Stimulated activated effector memory CD8-positive, alpha-beta T cell treated with anti-CD3 and anti-CD28 coated beads, Interleukin-12 subunit alpha, Interleukin-12 subunit beta, amount 100 ng/mL, for 72 hours (primary cell): ENCODE measurements around the gene BRINP2.
"Not testable (repeated sequence)": the region's sequence is repeated elsewhere in the genome, so short reads cannot be mapped to it uniquely, and the experiment has no call there.

Experiments
- ATAC-seq: fragments of 150-1000 bp; cut with Tn5 transposase; 2 replicates; pipeline ENCODE4 v1.10.0; 2021
- DNase-seq, 2 donors: peaks; one replicate each; pipeline ENCODE4 v3.0.0; 2021 to 2022; ENCODE audit warnings: low spot score in 2 of 2
- H3K27ac Mint-ChIP-seq: one replicate; pipeline ENCODE4 v1.8.0; 2022; ENCODE audit warnings: mild to moderate bottlenecking, mixed read lengths
- H3K36me3 Mint-ChIP-seq: one replicate; pipeline ENCODE4 v1.8.0; 2022; ENCODE audit warnings: mild to moderate bottlenecking, mixed read lengths
- H3K4me1 Mint-ChIP-seq: one replicate; pipeline ENCODE4 v1.8.0; 2022; ENCODE audit warnings: mixed read lengths
- H3K4me3 Mint-ChIP-seq: one replicate; pipeline ENCODE4 v1.8.0; 2022; ENCODE audit warnings: mild to moderate bottlenecking, mixed read lengths
- H3K9me3 Mint-ChIP-seq: one replicate; pipeline ENCODE4 v1.8.0; 2022; ENCODE audit warnings: mixed read lengths

The BRINP2 gene

GRCh38 chr1:177302357-177303044 lies 131.7 kb downstream of the BRINP2 start:
- Mint-ChIP-seq H3K36me3 (no peaks in the 10 kb centered on the region), H3K27ac (no peak overlapping the region)
- peak; percentile 17 for ATAC-seq

GRCh38 chr1:177305040-177306018 lies 134.6 kb downstream of the BRINP2 start:
- H3K9me3 Mint-ChIP-seq, result peaks cover 10% of the 10 kb centered on the region
- ATAC-seq, result peak; percentile 33
- DNase-seq, result no peak
- H3K27ac Mint-ChIP-seq, result no peak overlapping the region
- H3K4me1 Mint-ChIP-seq, result no peaks in the 10 kb centered on the region
- H3K36me3 Mint-ChIP-seq, result no peaks in the 10 kb centered on the region
- no peak overlapping the region for H3K4me3 Mint-ChIP-seq

More at GRCh38 chr1:177302357-177303044, 131.7 kb downstream of the BRINP2 start:
- Mint-ChIP-seq H3K4me3 (no peak overlapping the region), H3K9me3 (peaks cover 10% of the 10 kb centered on the region), H3K4me1 (no peaks in the 10 kb centered on the region)
- no peak for DNase-seq

GRCh38 chr1:177306019-177306415 lies 135.3 kb downstream of the BRINP2 start:
- Mint-ChIP-seq H3K9me3 (peaks cover 14% of the 10 kb centered on the region), H3K36me3 (no peaks in the 10 kb centered on the region), H3K4me1 (no peaks in the 10 kb centered on the region), H3K4me3 (no peak overlapping the region), H3K27ac (no peak overlapping the region)
- ATAC-seq (no peak), DNase-seq (no peak)

- H3K4me1 Mint-ChIP-seq, result no peaks in the 10 kb centered on the region
- H3K36me3 Mint-ChIP-seq, result no peaks in the 10 kb centered on the region
- H3K27ac Mint-ChIP-seq, result no peak overlapping the region
- H3K4me3 Mint-ChIP-seq, result no peak overlapping the region
- DNase-seq (no peak), ATAC-seq (no peak)
- peaks cover 14% of the 10 kb centered on the region for H3K9me3 Mint-ChIP-seq
Observed at GRCh38 chr1:177306981-177307380, 136.2 kb downstream of the BRINP2 start.

- no peak overlapping the region for H3K4me3 Mint-ChIP-seq
- no peak for ATAC-seq
- no peak for DNase-seq
- no peak overlapping the region for H3K27ac Mint-ChIP-seq
- no peaks in the 10 kb centered on the region for H3K4me1 Mint-ChIP-seq
- H3K9me3 Mint-ChIP-seq, result peaks cover 17% of the 10 kb centered on the region
- no peaks in the 10 kb centered on the region for H3K36me3 Mint-ChIP-seq
Observed at GRCh38 chr1:177307771-177308170, 137.0 kb downstream of the BRINP2 start.

GRCh38 chr1:177309880-177310279 lies 139.1 kb downstream of the BRINP2 start:
- H3K4me1 Mint-ChIP-seq, result no peaks in the 10 kb centered on the region
- H3K9me3 Mint-ChIP-seq, result peaks cover 17% of the 10 kb centered on the region
- H3K4me3 Mint-ChIP-seq, result no peak overlapping the region
- H3K27ac Mint-ChIP-seq, result no peak overlapping the region
- no peak for DNase-seq
- ATAC-seq, result no peak
- no peaks in the 10 kb centered on the region for H3K36me3 Mint-ChIP-seq

GRCh38 chr1:177310326-177310725 lies 139.6 kb downstream of the BRINP2 start:
- no peak overlapping the region for H3K4me3 Mint-ChIP-seq
- DNase-seq (no peak), ATAC-seq (no peak)
- H3K4me1 Mint-ChIP-seq, result no peaks in the 10 kb centered on the region
- H3K27ac Mint-ChIP-seq, result no peak overlapping the region
- no peaks in the 10 kb centered on the region for H3K36me3 Mint-ChIP-seq
- H3K9me3 Mint-ChIP-seq, result peaks cover 18% of the 10 kb centered on the region

GRCh38 chr1:177311111-177311510 lies 140.4 kb downstream of the BRINP2 start:
- H3K4me1 Mint-ChIP-seq, result no peaks in the 10 kb centered on the region
- peaks cover 18% of the 10 kb centered on the region for H3K9me3 Mint-ChIP-seq
- ATAC-seq, result no peak

GRCh38 chr1:177311586-177311985 lies 140.8 kb downstream of the BRINP2 start:
- no peaks in the 10 kb centered on the region for H3K36me3 Mint-ChIP-seq
- no peak overlapping the region for H3K27ac Mint-ChIP-seq
- no peak for ATAC-seq
- H3K4me3 Mint-ChIP-seq, result no peak overlapping the region
- DNase-seq, result no peak
- peaks cover 18% of the 10 kb centered on the region for H3K9me3 Mint-ChIP-seq
- H3K4me1 Mint-ChIP-seq, result no peaks in the 10 kb centered on the region

More at GRCh38 chr1:177311111-177311510, 140.4 kb downstream of the BRINP2 start:
- no peak overlapping the region for H3K27ac Mint-ChIP-seq
- H3K36me3 Mint-ChIP-seq, result no peaks in the 10 kb centered on the region
- H3K4me3 Mint-ChIP-seq, result no peak overlapping the region
- DNase-seq, result no peak

GRCh38 chr1:177315261-177315660 lies 144.5 kb downstream of the BRINP2 start:
- Mint-ChIP-seq H3K4me1 (no peaks in the 10 kb centered on the region), H3K4me3 (no peak overlapping the region), H3K27ac (no peak overlapping the region), H3K9me3 (peaks cover 23% of the 10 kb centered on the region), H3K36me3 (no peaks in the 10 kb centered on the region)
- ATAC-seq (no peak), DNase-seq (no peak)

- Mint-ChIP-seq H3K4me3 (no peak overlapping the region), H3K36me3 (no peaks in the 10 kb centered on the region), H3K27ac (no peak overlapping the region), H3K9me3 (peaks cover 24% of the 10 kb centered on the region), H3K4me1 (no peaks in the 10 kb centered on the region)
- DNase-seq (no peak), ATAC-seq (no peak)
Observed at GRCh38 chr1:177315761-177316160, 145.0 kb downstream of the BRINP2 start.

GRCh38 chr1:177321434-177321833 lies 150.7 kb downstream of the BRINP2 start:
- not testable (repeated sequence) for ATAC-seq, H3K4me3 Mint-ChIP-seq, H3K4me1 Mint-ChIP-seq

GRCh38 chr1:177328251-177328650 lies 157.5 kb downstream of the BRINP2 start:
- DNase-seq (no peak), ATAC-seq (no peak)
- Mint-ChIP-seq H3K4me1 (no peaks in the 10 kb centered on the region), H3K9me3 (peaks cover 5% of the 10 kb centered on the region), H3K4me3 (no peak overlapping the region), H3K27ac (no peak overlapping the region), H3K36me3 (no peaks in the 10 kb centered on the region)

More at GRCh38 chr1:177321434-177321833, 150.7 kb downstream of the BRINP2 start:
- H3K27ac Mint-ChIP-seq, H3K36me3 Mint-ChIP-seq, DNase-seq: not testable (repeated sequence)
- peaks cover 11% of the 10 kb centered on the region for H3K9me3 Mint-ChIP-seq

- Mint-ChIP-seq H3K36me3 (no peaks in the 10 kb centered on the region), H3K4me1 (no peaks in the 10 kb centered on the region), H3K4me3 (no peak overlapping the region), H3K27ac (no peak overlapping the region), H3K9me3 (peaks cover 6% of the 10 kb centered on the region)
- DNase-seq, result no peak
- no peak for ATAC-seq
Observed at GRCh38 chr1:177329871-177330270, 159.1 kb downstream of the BRINP2 start.
